Lung (tissue), 12 donors: Measurements from ENCODE around the gene ADM5. TPM values are rescaled to one million over a fixed set of nuclear protein-coding genes. Genes with fewer than 3 reads are reported as not detected.

ENCODE experiments used
- ATAC-seq: fragments of 200-7000 bp; cut with Tn5 transposase; one replicate; pipeline ENCODE4 v1.9.1; 2020; ENCODE audit warnings: moderate number of reproducible peaks; ENCODE audit not compliant: insufficient read depth, low FRiP score
- DNase-seq, 3 donors: peaks; one replicate each; pipeline ENCODE4 v3.0.0-alpha.2; 2013 to 2017
- H3K27ac ChIP-seq, 2 donors: one replicate each; pipeline ENCODE4 v1.5.1; 2013; ENCODE audit warnings: mild to moderate bottlenecking in 2 of 2, moderate library complexity in 2 of 2, control low read depth in 1 of 2, inconsistent platforms in 1 of 2, low read depth in 1 of 2, low read length in 1 of 2
- H3K27me3 ChIP-seq, 3 donors: one replicate each; pipeline ENCODE4 v1.5.1; 2013; ENCODE audit warnings: low read length in 2 of 3; ENCODE audit not compliant: control insufficient read depth in 3 of 3, insufficient read depth in 3 of 3
- H3K36me3 ChIP-seq, 4 donors: one replicate each; pipeline ENCODE4 v1.5.1; 2013; ENCODE audit warnings: low read length in 4 of 4, mild to moderate bottlenecking in 1 of 4, moderate library complexity in 1 of 4; ENCODE audit not compliant: control insufficient read depth in 4 of 4, insufficient read depth in 4 of 4
- H3K4me1 ChIP-seq, 5 donors: one replicate each; pipeline ENCODE4 v1.5.1; 2013; ENCODE audit warnings: low read length in 5 of 5, mild to moderate bottlenecking in 2 of 5, moderate library complexity in 1 of 5; ENCODE audit not compliant: control insufficient read depth in 5 of 5, insufficient read depth in 5 of 5
- H3K4me3 ChIP-seq: one replicate; pipeline ENCODE4 v1.5.1; 2013; ENCODE audit warnings: mild to moderate bottlenecking, control low read depth, moderate library complexity
- H3K9ac ChIP-seq, 2 donors: one replicate each; pipeline ENCODE4 v1.5.1; 2013; ENCODE audit warnings: low read length in 2 of 2, control low read depth in 1 of 2; ENCODE audit not compliant: insufficient read depth in 1 of 2
- H3K9me3 ChIP-seq, 4 donors: one replicate each; pipeline ENCODE4 v1.5.1; 2013; ENCODE audit warnings: low read length in 3 of 4, mild to moderate bottlenecking in 1 of 4, moderate library complexity in 1 of 4; ENCODE audit not compliant: control insufficient read depth in 4 of 4, insufficient read depth in 3 of 4
- CTCF ChIP-seq: IDR thresholded peaks from 2 replicates; pipeline ENCODE4 v1.5.1; 2012; ENCODE audit warnings: mild to moderate bottlenecking; ENCODE audit errors: control extremely low read depth, extremely low read depth
- WGBS, 2 donors: extraction: QIAGEN DNeasy Blood & Tissue Kit; methylation state at CpG; one replicate each; pipeline ENCODE4 v1.1.7; 2013; 5-methylcytosine and 5-hydroxymethylcytosine counted together
- polyA plus RNA-seq, 2 donors: library from polyadenylated mRNA; stranded (reverse); fragments of 200-250 nt; gene quantifications; one replicate each; pipeline ENCODE4 v1.2.1, GENCODE V29; 2013
- total RNA-seq, 2 donors: library from RNA; depleted of rRNA in 1 of 2; stranded (reverse); fragments of >200 nt in 1 of 2; gene quantifications; one replicate each; pipeline ENCODE4 v1.2.1, GENCODE V29; 2014 to 2021
- donor health status: control.
- donor health status: control.
- donor health status: Bipolar disorder and iron deficiency.
- donor health status: healthy.
- donor health status: DM: yes; HTN: yes; CAD: no.

Gene ADM5
- total and polyA plus RNA-seq, 4 donors: 0.60 to 4.2 (median 3.0) TPM

GRCh38 chr19:49683814-49684250 lies 5.6 kb upstream of the ADM5 start:
- H3K9me3 ChIP-seq: no peaks in the 10 kb centered on the region
- WGBS, 2 donors: 94 to 97% methylated on average over 18 of the region's 18 CpGs
- no peak for DNase-seq
- no peak for ATAC-seq
- H3K4me1 ChIP-seq: peaks cover 9 to 25% (median 13%) of the 10 kb centered on the region in 5 donors
- no peak overlapping the region for H3K9ac ChIP-seq
- peaks cover 0 to 48% (median 37%) of the 10 kb centered on the region in 4 donors for H3K36me3 ChIP-seq
- H3K27me3 ChIP-seq: no peaks in the 10 kb centered on the region
- H3K27ac ChIP-seq: no peak overlapping the region
- H3K4me3 ChIP-seq: no peak overlapping the region
- no peak for TF ChIP-seq CTCF

GRCh38 chr19:49684251-49684982 lies 5.0 kb upstream of the ADM5 start:
- Histone ChIP-seq H3K36me3 (peaks cover 0 to 48% (median 37%) of the 10 kb centered on the region in 4 donors), H3K9me3 (no peaks in the 10 kb centered on the region), H3K27me3 (no peaks in the 10 kb centered on the region), H3K4me3 (no peak overlapping the region), H3K4me1 (peaks cover 9 to 26% (median 10%) of the 10 kb centered on the region in 5 donors), H3K9ac (no peak overlapping the region), H3K27ac (no peak overlapping the region)
- ATAC-seq: no peak
- TF ChIP-seq CTCF: no peak
- WGBS, 2 donors: 85 to 87% methylated on average over 35 of the region's 35 CpGs
- DNase-seq: no peak

- WGBS, 2 donors: 78 to 85% methylated on average over 13 of the region's 13 CpGs
- ATAC-seq (no peak), DNase-seq (no peak)
- H3K36me3 ChIP-seq: peaks cover 0 to 46% (median 37%) of the 10 kb centered on the region in 4 donors
- H3K27me3 ChIP-seq: no peaks in the 10 kb centered on the region
- no peak overlapping the region for H3K27ac ChIP-seq
- no peak overlapping the region for H3K9ac ChIP-seq
- H3K4me3 ChIP-seq: no peak overlapping the region
- H3K9me3 ChIP-seq: no peaks in the 10 kb centered on the region
- TF ChIP-seq CTCF: no peak
- H3K4me1 ChIP-seq: peaks cover 3 to 26% (median 12%) of the 10 kb centered on the region in 5 donors
Observed at GRCh38 chr19:49684983-49685553, 4.3 kb upstream of the ADM5 start.
